HG02870 (cell line): ENCODE data around the gene ZCCHC2.
A peak's percentile ranks its signal among the peaks of the same experiment; 100 is the strongest.

ENCODE experiments used
- ATAC-seq: cut with Tn5 transposase; IDR thresholded peaks from one replicate; pipeline ENCODE4 v1.9.1; 2021; ENCODE audit warnings: mild to moderate bottlenecking, moderate library complexity; ENCODE audit not compliant: unreplicated experiment

The ZCCHC2 gene

DNA sequence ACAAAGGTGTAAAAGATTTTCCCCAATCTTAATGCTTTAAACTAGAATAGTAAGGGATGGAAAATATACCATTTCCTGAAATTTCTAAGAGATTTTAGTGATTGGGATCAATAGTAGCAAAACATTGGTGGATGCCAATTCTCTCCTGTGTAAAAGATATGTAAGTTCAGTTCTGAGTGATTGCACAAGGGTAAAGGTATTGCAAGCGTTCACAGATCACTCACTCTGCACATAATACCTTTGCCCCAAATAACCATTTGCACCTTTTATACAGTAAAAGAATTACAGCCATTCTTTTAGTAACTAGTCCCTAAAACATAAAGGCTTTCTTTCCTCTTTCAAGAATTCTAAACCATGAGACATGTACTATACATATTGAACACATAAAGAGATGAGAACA lies 13.0 kb upstream of the ZCCHC2 start:
- no peak for ATAC-seq

DNA sequence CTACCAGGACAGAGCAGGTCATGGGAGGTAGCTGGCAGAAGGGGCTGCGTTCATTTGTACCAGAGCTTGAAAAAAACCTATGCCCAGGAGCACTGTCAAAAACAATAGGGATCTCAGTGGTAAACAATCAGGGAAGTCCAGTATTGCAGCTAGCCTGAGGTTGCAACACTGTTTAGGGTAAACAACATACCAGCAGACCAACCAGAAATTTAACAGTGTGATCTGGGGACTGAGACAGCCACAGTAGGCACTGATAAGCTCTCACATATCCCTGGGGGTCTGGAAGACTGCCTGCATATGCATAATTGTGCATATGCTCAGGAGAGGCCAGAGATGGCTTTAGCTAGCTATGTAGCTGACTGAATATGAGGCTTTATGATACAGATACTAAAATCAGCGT lies 12.0 kb upstream of the ZCCHC2 start:
- no peak for ATAC-seq

DNA sequence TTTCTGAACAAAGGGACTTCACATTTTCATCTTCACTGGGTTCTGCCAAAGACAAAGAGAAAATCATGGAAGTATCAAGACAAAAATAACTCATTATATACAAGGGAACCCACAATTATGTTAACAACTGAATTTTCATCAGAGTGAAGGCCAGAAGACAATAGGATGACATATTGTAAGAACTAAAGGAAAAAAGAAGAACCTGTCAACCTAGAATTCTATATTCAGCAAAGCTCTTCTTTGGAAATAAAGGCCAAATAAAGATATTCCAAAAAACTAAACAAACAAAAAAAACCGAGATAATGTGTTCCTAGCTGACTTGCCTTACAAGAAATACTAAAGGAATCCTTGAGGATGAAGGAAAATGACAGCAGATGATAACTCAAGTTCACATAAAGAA lies 10.3 kb upstream of the ZCCHC2 start:
- no peak for ATAC-seq

DNA sequence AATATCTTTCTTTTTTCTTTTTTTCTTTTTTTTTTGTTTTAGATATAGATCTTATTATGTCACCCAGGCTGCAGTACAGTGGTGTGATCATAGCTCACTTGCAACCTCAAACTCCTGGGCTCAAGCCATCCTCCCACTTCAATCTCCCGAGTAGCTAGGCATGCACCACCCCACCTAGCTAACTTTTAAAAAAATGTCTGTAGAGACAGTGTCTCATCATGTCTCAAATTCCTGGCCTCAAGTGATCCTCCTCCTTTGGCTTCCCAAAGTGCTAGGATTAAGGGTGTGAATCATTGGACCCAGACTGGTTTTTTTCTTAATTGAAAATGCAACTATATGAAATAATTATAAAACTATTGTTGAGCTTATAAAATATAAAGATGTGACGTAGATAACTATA lies 9.8 kb upstream of the ZCCHC2 start:
- ATAC-seq, result no peak

- ATAC-seq, result no peak
Observed at GRCh38 chr18:62514570-62514969, 8.3 kb upstream of the ZCCHC2 start.

- ATAC-seq, result no peak
Observed at GRCh38 chr18:62516242-62516641, 6.6 kb upstream of the ZCCHC2 start.

GRCh38 chr18:62518460-62519375 lies 4.1 kb upstream of the ZCCHC2 start:
- no peak for ATAC-seq

- ATAC-seq, result no peak
Observed at GRCh38 chr18:62519684-62520083, 3.1 kb upstream of the ZCCHC2 start.

- no peak for ATAC-seq
Observed at GRCh38 chr18:62521082-62521481, 1.7 kb upstream of the ZCCHC2 start.

DNA sequence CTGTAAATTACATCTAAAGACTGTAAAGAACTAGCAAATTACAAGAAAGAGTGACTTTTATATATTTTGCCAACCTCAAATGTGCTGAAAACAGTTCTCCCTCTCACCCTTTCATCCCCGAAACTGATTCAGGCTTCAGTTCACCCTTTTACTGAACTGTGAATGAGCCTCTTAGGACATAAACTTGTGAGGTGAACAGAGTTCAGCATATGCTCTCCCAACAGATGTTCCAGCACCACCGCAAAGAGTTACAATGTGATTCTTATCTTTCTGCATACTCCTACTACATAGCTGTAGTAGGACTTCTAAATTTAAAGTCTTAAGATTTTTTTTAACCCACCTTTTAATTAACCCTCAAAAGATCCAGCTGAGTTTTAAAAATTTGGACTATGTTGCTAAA lies 1.2 kb upstream of the ZCCHC2 start:
- no peak for ATAC-seq

GRCh38 chr18:62522178-62522503 lies 684 bp upstream of the ZCCHC2 start:
- peak; percentile 0 for ATAC-seq

- no peak for ATAC-seq
Observed at GRCh38 chr18:62523255-62523588, 397 bp downstream of the ZCCHC2 start.

GRCh38 chr18:62523631-62524439 lies 1.0 kb downstream of the ZCCHC2 start:
- ATAC-seq, result no peak

DNA sequence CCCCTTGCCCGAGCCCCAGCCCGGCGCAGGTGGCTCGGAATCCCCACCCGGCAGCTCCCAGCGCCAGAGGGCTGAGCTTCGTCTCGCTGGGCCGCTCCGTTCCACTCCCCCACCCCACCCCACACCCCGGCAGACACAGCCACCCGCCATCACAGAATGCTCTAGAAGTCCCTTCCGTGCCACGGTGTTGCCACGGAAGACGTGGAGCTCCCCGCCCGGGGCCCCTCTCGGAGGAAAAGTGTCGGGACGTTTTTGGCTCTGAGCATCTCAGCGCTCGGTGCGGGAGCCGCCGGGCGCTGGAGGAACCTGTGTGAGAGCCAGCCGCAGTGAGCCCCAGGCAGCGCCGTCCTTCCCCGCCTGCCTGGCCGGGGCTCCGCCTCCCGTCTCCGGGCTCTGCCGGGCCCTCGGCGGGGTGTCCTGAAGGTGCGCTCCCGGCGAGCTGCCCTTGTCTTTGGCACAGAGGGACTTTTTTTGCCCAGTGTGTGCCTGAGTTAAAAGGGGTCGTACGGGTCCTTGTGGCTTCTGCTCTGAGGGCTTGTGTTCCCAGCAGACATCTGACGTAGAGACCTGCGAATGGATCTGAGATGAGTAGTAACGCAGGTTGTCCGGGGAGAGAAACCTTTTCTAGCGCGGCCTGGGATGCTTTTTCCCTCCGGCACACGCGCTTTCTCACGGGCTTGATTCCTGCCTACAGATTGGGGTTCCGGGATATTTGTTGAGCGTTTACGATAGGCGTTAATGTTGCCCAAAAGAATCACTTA lies 1.8 kb downstream of the ZCCHC2 start:
- ATAC-seq, result no peak

DNA sequence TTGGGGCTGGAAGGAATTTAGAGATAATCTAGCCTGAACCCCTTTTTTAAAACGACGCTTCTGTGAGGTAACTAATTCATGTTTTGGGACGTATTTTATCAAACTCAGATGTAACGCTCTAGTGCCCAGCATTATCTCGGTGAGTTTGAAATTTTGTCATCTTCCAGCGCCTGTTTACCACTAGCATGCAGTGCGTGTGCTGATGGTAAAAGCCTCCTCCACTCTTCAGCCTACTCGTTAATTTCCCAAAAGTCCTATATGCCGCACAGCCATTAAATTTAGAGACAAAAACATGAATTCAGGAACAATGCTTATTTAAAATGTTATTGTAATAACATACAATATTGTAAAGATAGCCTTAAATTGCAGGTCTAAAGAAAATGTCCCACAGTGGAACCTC lies 2.8 kb downstream of the ZCCHC2 start:
- no peak for ATAC-seq

GRCh38 chr18:62526098-62527025 lies 3.5 kb downstream of the ZCCHC2 start:
- ATAC-seq, result peak; percentile 8

- ATAC-seq, result no peak
Observed at GRCh38 chr18:62529597-62529996, 6.8 kb downstream of the ZCCHC2 start.

- no peak for ATAC-seq
Observed at GRCh38 chr18:62531078-62531477, 8.3 kb downstream of the ZCCHC2 start.

DNA sequence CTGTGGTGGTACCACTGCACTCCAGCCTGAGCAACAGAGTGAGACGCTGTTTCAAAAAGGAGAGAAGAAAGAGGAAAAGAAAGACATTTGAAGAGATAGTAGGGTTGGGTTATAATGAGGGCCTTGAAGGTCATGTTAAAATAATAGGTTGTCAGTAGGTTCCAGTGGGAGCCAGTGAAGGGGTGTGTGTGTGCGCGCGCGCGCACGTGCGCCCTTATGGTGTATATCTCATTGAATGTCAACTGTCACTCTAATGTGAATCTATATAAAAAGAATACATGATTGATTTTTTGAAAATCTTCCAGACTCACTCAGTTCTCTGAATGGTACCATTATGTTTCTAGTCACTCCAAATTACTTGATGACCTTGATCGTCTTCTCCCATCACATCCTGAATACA lies 9.1 kb downstream of the ZCCHC2 start:
- no peak for ATAC-seq

GRCh38 chr18:62536005-62536404 lies 13.2 kb downstream of the ZCCHC2 start:
- ATAC-seq, result no peak
